NCI-H460 (cell line): Measurements from ENCODE around the gene SRSF7. TPM values are rescaled to one million over a fixed set of nuclear protein-coding genes. Genes with fewer than 3 reads are reported as not detected.
A peak's percentile ranks its signal among the peaks of the same experiment; 100 is the strongest.
"Not testable (repeated sequence)": the region's sequence is repeated elsewhere in the genome, so short reads cannot be mapped to it uniquely, and the experiment has no call there.

Experiments used
- DNase-seq: peaks from one replicate; pipeline ENCODE4 v3.0.0-alpha.2; 2016; ENCODE audit warnings: low read depth; ENCODE audit errors: extremely low read depth
- total RNA-seq: library from RNA; depleted of rRNA; stranded (reverse); fragments of >200 nt; shearing (Covaris generic); gene quantifications from 2 replicates; pipeline ENCODE4 v1.2.3, GENCODE V29; 2014

The SRSF7 gene
- total RNA-seq, 1 experiment from 2014 or later, result 79.9 TPM

DNA sequence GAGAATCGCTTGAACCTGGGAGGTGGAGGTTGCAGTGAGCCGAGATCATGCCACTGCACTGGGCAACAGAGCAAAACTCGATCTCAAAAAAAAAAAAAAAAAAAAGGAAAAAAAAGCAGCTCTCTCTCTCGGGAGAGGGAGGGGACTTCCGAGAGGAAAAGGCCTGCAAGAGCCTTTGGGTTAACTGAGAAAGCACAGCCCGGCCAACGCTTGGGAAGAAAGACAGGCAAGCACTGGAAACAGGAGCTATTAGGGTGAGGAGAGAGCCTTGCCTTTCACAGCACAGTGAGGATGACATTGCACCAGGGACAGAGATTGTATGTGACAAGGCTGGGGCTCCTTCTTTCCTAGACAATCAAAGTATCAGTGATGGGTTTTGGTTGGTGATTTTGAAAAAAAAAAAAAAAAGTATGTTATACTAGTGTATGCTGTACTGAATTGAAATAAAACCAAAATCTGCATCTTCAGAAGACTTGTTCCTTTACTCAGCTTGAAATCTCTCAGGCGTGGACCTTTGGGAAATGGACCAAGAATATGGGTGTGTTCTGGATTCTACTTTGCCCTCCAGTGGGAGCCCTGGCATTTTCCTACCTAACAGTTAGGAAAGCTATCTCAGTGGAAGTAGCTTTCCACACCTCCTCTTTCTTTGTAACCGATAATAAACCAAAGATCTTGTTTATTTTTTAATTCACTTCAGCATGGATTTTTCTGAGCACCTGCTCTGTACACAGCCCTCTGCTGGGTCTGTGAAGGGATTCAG, 16.7 kb downstream of the SRSF7 start:
- no peak for DNase-seq

DNA sequence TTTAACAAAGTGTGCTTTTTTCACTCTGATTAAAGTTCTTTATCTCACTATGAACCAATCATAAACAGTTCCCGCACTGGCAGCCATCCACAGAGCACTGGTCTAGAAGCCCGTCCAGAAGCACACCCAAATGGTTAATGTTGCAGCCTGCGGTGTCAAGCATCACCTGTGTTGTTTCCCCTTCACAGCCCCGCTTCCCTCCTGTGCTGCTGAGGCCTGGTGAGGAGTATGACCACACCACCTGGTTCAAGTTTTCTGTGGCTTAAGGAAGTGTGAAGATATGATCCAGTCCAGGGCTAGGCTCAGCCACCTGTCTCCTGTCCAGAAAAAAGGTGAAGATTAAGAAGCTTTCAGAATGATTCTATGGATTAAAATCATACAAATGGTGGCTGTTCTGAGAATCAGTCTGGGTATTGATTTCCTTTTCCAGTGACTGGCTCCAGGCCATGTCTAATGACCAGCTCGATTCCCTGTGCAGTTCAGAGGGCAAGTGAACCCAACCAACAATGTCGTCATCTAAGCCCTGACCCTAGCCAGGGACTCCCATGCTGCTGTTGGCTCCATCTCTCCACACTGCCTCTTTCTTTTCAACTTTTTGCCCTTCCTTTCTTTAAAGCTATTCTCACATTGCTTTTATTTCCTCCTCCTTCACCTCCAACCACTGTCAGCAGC, 17.7 kb downstream of the SRSF7 start:
- DNase-seq, result no peak

DNA sequence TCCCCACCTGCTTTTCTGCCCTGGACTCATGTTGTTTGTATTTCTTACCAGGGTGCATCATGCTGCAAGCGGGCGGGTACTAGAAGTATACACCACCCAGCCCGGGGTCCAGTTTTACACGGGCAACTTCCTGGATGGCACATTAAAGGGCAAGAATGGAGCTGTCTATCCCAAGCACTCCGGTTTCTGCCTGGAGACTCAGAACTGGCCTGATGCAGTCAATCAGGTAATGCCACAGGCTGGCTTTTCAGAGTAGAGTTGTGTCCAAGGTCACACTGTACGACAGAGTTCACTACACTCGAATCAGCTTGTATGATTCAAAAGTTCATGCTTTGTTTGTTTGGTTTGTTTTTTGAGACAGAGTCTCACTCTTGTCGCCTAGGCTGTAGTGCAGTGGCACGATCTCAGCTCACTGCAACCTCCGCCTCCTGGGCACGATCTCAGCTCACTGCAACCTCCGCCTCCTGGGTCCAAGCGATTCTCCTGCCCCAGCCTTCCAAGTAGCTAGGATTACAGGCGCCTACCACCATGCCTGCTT, 19.4 kb downstream of the SRSF7 start:
- DNase-seq, result no peak

DNA sequence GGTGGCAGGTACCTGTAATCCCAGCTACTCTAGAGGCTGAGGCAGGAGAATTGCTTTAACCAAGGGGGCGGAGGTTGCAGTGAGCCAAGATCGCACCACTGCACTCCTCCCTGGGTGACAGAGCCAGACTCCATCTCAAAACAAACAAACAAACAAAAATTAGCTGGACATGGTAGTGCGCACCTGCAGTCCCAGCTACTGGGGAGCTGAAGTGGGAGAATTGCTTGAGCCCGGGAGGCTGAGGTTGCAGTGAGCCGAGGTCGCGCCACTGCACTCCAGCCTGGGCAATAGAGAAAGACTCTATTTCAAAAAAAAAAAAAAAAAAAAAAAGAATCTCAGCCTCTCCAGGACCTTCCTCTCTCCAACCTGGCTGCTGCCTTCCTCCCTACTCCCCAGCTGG, 20.1 kb downstream of the SRSF7 start:
- DNase-seq, result no peak

DNA sequence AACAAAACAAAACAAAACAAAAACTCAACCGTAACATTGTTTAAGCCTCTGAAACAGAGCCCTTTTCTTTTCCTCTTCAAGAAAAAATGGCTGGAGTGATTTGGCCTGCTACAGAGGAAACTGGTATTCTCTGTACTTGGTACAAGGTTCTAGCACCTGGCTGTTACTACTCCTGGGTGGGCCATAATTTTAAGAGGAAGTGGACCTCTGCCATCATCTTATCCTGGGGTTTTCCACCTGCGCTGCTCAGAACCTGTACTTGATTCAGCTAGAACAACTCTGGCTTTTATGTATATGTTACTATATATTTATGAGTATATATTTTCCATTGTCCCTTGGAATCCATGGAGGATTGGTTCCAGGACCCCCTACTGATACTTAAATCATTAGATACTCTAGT, 22.5 kb downstream of the SRSF7 start:
- no peak for DNase-seq

DNA sequence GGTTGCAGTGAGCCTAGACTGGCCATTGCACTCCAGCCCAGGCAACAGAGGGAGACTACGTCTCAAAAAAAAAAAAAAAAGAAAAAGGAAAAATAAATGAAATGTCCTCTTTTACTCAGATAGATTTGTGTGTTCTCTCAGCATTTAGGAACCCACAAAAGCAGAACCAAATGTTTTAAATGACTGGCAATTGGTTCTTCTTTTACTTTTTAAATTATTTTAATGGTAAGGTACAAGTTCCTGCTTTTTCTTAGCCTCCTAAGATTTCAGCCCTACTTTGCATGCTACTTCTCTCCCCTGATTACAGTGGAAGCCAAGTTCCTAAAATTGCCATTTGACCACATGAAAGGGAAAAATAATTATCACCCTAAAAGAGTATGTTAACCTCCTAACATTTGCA, 23.5 kb downstream of the SRSF7 start:
- DNase-seq, result no peak

DNA sequence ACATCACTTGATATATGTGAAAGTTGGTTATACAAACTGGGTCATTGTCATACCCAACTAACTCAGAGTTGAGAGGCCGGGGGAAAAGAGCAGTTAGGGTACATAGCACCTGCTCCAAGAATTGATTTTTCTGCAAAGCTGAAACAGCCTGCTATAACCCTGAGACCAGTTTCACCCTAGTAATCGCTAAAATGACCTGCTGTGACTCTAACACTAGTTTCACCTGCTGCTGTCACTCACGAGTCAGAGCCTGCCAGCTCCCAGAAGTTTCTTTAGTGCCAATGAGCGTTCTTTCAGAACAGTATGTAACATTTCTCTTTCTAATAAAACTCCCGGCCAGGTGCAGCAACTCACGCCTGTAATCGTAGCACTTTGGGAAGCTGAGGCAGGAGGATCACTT, 28.0 kb downstream of the SRSF7 start:
- no peak for DNase-seq

DNA sequence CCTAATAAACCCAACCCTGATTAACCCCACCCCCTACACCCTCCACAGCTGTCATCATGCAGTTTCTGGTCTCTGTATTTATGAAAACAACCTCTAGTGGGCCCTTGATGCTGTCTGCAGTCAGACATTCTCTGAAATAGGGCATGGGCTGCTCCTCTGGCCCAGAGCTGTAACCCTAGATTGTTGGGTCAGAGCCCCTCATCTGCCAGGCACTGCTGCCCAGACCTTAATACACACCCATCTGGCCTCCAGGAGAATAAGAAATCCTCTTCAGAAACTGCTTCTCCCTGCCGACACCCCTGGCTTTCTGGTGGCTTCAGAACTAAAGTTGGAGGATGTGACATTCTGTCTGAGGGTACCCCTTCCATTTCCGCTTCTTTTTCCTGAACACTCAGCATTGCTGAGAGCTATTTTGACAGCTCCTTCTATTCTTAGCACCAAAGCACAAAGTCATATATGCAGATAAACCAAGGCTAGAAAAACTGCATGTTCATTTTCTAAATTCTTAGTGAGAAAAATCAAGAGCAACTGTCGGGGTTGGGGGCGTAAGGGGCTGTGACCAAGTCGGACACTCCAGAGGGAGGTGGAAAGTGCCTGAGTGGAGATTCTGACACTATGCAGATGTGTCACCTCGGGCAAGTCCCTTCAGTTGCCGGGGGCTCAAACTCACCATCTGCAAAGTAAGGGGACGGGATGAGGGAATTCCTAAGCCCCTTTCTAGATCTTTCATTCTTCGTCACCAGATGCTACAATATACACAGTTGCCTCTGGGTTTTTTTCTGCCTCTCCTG, 28.7 kb downstream of the SRSF7 start:
- DNase-seq, result no peak

DNA sequence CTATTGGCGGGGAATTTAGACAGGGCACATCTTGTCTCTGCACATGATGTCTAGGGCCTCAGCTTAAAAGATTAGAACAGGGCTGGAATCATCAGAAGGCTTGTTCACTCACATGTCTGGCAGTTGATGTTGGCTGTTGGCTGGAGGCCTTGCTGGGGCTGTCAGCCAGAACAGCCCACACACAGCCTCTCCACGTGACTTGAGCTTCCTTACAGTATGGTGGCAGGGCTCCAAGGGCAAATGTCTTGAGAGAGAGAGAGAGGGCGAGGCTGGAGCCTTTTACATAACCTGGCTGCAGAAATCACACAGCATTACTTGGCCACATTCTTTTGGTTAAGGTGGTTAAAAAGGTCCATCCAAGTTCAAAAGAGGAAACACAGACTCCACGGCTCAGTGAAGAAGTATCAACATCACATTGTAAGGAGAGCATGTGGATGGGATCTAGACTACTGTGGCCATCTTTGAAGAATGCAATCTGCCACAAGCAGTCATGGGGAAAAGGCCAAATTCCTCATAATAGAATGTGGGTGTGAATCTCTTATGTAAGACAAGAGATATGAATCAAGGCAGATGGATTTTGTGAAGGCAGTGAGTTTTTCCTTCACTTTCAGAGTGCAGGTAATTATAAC, 30.4 kb downstream of the SRSF7 start:
- DNase-seq, result no peak

DNA sequence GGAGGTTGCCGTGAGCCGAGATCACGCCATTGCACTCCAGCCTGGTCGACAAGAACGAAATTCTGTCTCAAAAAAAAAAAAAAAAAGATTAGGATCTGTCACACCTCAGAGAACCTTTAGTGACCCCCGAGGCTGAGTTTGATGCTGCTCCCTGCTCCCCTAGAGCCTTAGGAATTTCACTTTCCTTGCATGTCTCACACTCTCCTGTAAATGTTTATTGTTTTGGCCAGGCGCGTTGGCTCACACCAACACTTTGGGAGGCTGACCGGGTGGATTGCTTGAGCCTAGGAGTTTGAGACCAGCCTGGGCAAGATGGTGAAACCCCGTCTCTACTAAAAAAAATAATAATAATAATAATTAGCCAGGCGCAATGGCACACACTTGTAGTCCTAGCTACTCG, 31.5 kb downstream of the SRSF7 start:
- no peak for DNase-seq

DNA sequence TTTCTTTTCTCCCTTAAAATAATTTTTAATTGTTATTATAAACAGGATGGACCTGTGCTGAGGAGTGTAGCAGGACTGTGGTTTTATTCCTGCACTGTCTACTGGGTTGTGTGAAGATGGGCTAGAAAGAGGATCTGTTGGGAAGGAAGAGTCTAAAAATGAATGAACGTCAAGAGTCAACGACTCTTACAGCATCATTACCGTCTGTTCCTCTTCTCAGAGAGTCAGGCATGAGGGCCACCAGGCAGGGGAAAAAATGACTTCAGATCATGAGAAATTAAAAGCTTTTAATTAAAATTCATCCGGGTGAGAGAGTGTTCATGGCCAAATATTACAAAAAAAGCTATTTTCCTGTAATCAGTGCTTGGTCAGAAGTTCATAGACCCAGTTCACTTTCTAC, 32.6 kb downstream of the SRSF7 start:
- DNase-seq, result no peak

DNA sequence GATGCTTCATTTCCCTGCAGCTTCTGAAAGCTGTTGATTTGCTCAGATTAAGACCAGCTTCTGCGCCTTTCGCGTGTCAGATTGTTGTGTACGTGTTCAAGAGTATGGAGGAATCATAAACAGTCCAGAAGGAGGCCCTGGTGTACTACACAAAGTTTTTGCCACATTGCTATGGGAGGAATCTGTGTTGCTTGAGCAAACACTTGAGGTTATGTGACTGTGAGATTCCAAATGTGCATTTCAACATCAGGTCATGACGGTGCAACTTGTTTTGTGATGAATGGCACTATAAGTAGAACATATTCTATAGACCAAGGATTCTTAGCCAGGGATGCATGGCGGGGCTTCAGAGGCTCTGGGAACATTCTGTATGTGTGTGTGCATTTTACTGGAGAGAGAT, 35.0 kb downstream of the SRSF7 start:
- peak; percentile 64 for DNase-seq

DNA sequence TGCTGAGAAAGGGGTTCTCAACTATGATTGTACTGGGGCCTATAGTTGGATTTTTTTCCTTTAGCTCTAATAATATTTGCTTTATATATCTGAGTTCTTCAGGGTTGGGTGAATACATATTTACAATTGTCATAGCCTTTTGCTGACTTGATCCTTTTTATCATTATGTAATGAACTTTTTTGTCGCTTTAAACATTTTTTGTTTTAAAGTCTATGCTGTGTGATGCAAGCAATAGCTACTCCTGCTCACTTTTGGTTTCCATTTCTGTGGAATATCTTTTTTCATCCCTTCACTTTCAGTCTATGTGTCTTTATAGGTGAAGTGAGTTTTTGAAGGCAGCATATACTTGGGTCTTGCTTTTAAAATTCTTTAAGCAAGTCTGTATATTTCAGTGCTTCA, 36.2 kb downstream of the SRSF7 start:
- not testable (repeated sequence) for DNase-seq

DNA sequence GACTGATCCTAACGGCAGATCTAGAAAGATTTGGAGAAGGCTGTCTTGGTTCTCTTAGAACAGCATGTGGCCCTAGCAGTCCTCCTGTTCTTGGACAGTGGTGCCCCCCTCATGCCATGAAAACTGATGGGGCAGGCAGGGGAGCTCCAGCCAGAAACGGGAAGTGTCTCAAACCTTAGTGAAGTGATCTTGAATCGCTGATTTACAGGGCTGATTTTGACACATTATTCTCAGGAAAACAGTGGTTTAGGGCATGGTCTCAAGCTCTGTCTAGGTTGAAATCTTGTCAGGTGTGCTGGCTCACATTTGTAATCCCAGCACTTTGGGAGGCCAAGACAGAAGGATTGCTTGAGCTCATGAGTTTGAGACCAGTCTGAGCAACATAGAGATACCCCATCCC, 37.8 kb downstream of the SRSF7 start:
- DNase-seq, result no peak

DNA sequence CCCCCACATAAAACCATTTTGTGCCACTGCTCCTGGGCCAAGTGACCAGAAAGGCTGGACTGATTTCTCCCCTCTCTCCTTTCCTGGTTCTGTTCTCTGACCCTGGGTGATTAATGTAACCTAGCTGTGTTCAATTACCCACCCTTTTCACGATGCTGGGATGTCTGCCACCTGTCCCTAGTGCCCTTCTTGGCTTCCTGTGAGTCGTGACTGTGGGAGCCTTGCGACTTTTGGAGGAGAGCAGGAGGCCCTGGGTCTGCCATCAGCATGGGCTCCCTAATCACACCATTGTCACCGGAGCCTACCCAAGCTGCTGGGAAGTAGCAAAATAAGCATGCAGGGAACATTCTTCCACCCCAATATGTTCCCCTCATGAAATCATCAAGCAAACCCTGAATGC, 38.3 kb downstream of the SRSF7 start:
- DNase-seq, result no peak

DNA sequence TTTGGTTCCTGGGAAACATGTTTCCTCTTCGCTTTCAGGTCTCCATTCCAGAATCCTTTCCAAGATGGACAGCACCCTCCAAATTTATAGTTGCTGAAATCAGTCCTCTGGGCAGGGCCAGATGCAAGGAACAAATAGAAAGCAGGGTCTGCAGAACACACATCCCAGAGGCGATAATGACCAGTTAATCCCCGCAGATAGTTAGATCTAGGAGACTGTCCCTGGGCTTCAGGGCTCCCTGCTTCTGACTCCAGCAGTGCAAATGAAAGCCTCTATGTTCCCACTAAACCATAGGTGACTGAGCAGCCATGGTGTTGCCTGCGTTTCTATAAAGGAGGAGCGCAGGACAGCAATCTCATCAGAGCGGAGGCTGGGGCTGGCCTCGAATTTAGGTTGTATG, 38.7 kb downstream of the SRSF7 start:
- no peak for DNase-seq

DNA sequence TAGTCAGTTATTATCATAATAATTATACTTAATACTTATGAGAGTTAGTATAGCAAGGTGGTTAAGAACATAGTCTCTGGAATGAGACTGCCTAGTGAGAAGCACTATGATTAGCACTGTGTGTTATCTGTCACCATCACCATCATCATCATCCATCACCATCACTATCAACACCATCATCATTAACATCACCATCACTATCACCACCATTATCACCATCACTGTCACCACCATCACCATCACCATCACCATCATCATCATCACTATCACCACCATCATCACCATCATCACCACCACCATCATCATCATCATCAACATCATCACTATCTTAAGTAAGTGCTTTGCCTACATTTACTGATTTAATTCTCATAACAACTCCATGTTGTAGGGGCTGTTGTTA, 39.6 kb downstream of the SRSF7 start:
- no peak for DNase-seq

DNA sequence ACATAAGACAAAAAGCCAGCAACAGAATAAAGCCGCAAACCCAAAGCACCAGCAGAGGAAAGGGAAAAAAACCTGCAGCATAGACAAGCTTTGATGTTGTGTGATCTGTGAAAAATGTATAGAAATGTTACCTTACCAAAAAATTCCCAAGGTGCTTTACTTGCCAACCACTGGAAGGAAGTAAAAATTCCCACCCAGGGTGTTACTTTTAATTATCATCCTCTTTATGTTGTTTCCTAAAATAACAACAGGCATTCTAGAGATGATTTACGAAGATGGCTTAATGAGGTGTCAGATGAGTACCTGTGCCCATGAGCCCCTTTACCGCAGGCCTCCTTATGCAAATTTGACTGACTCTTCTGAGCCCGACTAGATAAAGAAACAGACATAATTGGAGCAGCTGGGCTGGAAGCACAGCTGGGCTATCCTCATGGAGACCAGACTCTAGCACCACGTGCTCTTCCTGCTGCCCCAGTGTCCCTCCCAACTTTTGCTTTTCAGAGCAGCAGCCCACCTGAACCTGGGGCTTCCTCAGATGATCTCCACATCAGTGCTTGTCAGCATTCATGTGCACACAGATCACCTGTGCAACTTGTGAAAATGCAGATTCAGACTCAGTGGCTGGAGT, 41.5 kb downstream of the SRSF7 start:
- DNase-seq, result no peak

DNA sequence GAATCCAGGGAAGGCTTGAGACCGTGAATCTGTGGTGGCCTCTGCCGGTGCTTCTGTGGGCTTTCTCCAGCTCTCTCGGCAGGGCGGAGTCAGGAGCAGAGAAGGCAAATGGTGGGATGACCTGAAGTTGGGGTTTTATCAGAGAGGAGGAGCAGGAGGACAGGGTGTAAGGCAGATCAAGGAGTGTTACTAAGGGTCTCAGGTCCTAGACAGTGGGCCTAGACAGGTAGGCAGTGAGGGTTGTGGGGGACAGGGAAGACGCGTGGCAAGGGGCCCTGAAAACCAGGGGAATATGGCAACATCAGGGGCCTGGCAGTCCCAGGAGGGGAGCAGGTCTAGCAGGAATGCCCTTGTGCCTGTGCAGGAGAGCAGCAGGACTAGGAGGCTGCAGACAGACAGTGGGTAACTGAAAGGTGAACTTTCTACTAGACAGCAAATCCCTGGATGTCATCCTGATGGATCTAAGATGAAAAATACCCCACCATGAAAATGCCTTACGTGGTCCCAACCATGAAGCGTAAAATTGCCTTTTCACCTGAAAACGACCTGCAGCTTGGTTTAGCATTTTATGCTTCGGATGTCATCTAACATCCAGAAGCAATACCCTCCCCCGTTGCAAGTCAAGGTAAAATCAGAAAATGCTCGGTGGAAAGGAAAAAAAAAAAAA, 42.1 kb downstream of the SRSF7 start:
- no peak for DNase-seq

DNA sequence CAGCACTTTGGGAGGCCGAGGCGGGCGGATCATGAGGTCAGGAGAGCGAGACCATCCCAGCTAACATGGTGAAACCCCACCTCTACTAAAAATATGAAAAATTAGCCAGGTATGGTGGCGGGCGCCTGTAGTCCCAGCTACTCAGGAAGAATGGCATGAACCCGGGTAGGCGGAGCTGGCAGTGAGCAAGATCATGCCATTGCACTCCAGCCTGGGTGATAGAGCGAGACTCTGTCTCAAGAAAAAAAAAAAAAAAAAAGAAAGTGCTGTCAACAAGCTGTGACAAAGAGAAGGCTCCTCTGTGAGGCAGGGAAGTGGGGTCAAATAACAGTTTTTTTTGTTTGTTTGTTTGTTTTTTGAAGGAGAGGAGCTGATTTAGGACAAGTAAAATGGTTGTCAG, 42.7 kb downstream of the SRSF7 start:
- DNase-seq, result not testable (repeated sequence)
